ACHN (cell line): ENCODE results near the gene KCNIP4.

Experiments used
- DNase-seq: peaks from one replicate; pipeline ENCODE4 v3.0.0-alpha.2; 2015
- in situ Hi-C: cut with HindIII; loops from 2 replicates; pipeline ENCODE4 v1.10.0; 2017; ENCODE audit warnings: low sequenced_read_pairs, low pct_ligation_motif_present, low pct_unique_long_range_greater_than_20kb

Gene KCNIP4

DNA sequence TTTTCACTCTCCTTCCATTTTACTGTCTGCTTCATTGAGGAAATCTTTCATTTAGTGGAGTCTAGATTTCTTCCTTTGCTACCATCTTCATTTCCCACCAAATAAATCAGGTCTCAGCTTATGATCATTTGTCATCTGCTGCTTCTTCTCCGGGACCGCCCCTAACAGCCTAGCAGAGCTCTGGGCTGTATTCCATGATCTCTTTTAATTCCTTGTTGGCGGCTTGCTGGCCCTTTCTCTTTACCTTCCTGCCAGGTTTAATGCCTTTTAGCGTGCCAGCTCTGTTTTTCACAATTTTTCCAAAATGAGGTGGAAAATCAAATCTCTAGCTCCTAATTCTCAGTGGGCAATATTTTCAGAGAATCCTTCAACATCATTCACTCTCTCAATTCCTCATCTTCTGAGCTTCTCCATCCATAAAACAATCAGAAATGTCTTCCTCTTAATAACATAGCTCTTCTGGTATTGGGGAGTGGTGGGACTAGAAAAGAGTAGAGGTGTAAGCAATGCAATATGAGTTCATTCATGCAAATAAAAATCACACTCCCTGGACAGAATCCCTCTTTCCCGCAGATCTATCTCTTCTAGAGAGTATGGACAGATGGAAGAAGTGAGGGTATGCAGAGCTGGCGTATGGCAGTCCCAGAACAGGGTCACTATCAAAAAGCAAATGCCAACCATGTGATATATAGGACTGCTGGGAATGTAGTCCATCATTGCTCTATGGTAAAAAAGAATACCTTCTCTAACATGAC, 491.3 kb downstream of the KCNIP4 start:
- in situ Hi-C loops, result no loop called here
- DNase-seq, result no peak

DNA sequence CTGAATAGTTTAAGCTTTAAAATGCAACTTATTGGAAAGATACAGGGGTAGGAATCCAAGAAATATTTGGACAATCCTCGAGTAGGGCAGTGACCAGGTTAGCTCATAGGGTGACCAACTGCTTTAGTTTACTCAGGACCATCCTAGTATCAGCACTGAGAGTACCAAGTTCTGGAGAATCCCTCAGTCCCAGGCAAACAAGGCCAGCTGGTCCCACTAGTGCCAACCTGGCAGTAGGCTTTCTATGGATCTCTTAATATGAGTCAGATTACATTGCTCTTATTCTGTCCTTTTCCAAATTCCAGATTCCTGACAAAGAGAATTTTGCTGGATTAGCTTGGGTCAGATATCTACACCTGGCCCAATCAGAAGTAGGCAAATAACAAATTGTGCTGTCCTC, 493.7 kb downstream of the KCNIP4 start:
- in situ Hi-C loops, result no loop called here

GRCh38 chr4:21454201-21454600, 494.4 kb downstream of the KCNIP4 start:
- in situ Hi-C loops, result no loop called here
- DNase-seq, result peak; percentile 35

More for the DNA sequence above, 493.7 kb downstream of the KCNIP4 start:
- DNase-seq, result no peak

DNA sequence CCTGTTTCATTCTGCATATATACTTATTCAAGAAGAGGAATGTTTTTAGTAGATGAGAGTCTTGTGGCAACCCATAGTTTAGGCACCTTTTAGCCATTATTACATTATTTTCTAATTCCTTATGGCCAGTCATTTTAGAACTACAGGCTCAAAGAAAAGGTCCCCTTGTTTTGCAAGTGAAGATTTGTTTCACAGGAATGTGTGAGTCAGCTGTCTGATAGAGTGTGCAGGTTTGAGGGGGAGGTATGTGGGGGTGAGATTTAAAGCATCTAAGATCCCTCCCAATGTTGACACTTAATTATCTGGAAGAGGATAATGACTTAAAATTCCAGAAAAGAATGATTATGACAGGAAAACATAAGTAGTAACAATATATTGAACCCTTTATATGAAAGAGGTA, 495.6 kb downstream of the KCNIP4 start:
- in situ Hi-C loops, result no loop called here

GRCh38 chr4:21451032-21451431, 497.5 kb downstream of the KCNIP4 start:
- DNase-seq, result peak; percentile 89
- in situ Hi-C loops, result no loop called here

More for the DNA sequence above, 495.6 kb downstream of the KCNIP4 start:
- DNase-seq, result peak; percentile 18

- DNase-seq, result no peak
- in situ Hi-C loops, result no loop called here
Measured at GRCh38 chr4:21450331-21450730, 498.2 kb downstream of the KCNIP4 start.

- no peak for DNase-seq
- in situ Hi-C loops, result no loop called here
Measured at GRCh38 chr4:21447301-21448054, 501.1 kb downstream of the KCNIP4 start.

DNA sequence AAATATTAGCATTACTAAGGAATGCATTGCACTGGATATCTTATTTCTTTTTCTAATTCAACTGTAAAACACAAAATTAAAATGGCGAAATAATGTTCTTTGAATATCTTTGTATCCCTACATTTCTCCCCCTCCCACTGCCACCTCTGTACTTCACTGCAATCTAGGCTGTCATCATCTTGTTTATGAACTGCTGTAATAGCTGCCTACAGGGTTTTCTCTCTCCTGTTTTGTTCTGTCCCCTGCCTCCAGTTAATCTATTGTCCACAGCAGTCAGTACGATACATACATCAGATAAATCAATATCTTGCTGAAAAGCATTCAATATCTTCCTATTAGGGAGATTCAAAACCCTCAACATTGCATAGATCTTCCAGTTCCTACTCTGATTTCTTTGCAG, 528.4 kb downstream of the KCNIP4 start:
- in situ Hi-C loops, result no loop called here
- DNase-seq, result no peak

GRCh38 chr4:21415728-21416127, 532.8 kb downstream of the KCNIP4 start:
- in situ Hi-C loops, result no loop called here
- no peak for DNase-seq

GRCh38 chr4:21413807-21414370, 534.7 kb downstream of the KCNIP4 start:
- in situ Hi-C loops, result no loop called here
- DNase-seq, result no peak

DNA sequence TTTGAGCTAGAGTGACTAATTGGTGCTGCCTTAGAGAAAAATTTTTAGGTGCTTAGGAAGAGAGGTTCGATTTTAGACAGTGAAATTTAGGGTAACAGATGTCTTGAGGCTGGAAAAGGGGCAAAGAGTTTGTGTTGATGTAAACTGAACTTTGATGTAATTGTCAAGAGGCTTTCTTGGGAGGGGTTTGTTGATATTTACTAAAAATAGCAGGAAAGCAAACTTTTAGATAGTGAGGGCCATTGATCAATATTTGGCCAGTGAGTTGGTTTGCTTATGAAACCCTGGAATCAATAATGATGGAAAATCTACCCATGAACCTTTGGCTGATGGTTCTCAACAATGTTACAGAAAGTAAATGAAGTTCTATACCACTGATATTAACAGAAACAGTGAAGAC, 537.5 kb downstream of the KCNIP4 start:
- no peak for DNase-seq
- in situ Hi-C loops, result no loop called here

- in situ Hi-C loops, result no loop called here
- no peak for DNase-seq
Measured at GRCh38 chr4:21410372-21410771, 538.2 kb downstream of the KCNIP4 start.

DNA sequence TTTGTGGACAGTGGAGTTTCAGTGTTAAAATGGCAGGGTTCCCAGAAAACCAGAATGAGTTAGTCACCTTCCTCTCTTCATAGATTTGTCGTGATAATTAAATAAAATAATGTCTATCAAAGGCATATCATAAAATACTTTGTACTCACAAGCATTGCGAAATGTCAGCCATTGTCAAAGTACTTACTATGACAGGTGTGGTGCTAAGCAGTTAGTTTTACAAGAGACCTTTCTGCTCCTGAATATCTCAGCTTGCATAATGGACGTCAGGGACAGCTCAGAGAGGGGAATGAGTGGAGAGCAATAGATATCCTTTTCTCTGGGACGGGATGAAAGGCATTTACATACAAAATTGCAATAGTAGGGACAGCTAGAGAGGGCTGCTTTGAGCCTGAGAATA, 560.9 kb downstream of the KCNIP4 start:
- DNase-seq, result no peak

GRCh38 chr4:21386166-21386780, 562.3 kb downstream of the KCNIP4 start:
- in situ Hi-C loops, result no loop called here
- no peak for DNase-seq

More for the DNA sequence above, 560.9 kb downstream of the KCNIP4 start:
- in situ Hi-C loops, result no loop called here

GRCh38 chr4:21385706-21386105, 562.9 kb downstream of the KCNIP4 start:
- DNase-seq, result no peak
- in situ Hi-C loops, result no loop called here

DNA sequence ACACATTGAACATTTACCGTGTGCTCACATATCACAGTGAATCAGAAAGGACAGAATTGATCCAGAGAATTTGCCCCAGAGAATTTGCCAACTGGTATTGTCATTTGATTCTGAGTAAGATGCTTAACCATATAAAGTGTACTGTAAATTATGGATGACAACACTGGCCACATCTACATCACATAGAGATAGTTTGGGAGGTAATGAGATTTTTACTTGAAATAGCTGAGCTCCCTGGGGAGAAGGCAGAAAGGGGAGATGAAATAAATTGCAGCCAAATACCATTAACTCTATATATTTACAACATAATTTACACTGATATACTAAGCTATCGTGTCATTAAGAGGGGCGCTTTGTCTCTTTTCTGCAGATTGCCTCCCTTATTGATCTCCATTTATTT, 564.0 kb downstream of the KCNIP4 start:
- no peak for DNase-seq
- in situ Hi-C loops, result no loop called here

- DNase-seq, result no peak
- in situ Hi-C loops, result no loop called here
Measured at GRCh38 chr4:21380861-21381260, 567.7 kb downstream of the KCNIP4 start.

- in situ Hi-C loops, result no loop called here
Measured at GRCh38 chr4:21377046-21377445, 571.5 kb downstream of the KCNIP4 start.

DNA sequence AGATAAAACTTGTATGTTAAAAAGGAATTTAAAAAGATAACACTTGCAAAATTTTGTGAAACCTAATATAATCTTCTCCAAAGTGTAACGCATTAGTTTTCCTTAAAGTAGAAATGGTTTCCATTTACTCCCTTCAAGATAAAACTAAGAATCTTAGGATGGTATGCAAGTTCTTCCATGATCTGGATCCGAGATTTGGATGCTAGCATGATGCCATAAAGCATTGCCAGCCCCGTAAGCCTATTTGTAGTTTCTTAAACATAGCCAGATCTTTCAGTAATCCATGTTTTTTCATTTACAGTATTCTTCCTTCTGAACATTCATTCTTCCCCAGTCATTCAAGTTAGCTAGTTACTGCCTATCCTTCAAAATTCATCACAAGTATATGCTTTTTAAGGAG, 572.4 kb downstream of the KCNIP4 start:
- in situ Hi-C loops, result no loop called here
- DNase-seq, result no peak

More at GRCh38 chr4:21377046-21377445, 571.5 kb downstream of the KCNIP4 start:
- DNase-seq, result no peak
